ENCODE data around the gene DENND4B.

GRCh38 chr1:153961421-153961820 lies 14.9 kb upstream of the DENND4B start:
- TF ChIP-seq EZH2 (IDR thresholded peaks at IDR 0.05; ENCODE audit: insufficient read depth, poor library complexity, severe bottlenecking) (no peak), EZH2phosphoT487 (IDR thresholded peaks at IDR 0.05; ENCODE audit: insufficient read depth, low read depth) (no peak)
